WERI-Rb-1 (cell line): ENCODE data around the gene FAM193B.

ENCODE experiments used
- DNase-seq: peaks from one replicate; pipeline ENCODE4 v3.0.0-alpha.2; 2020
- H3K27ac ChIP-seq: fragments of 250-450 bp; sonication (Bioruptor Pico); 2 replicates; pipeline ENCODE4 v1.5.1; 2020; ENCODE audit warnings: mild to moderate bottlenecking, moderate library complexity
- H3K27me3 ChIP-seq: fragments of 250-450 bp; sonication (Bioruptor Pico); 2 replicates; pipeline ENCODE4 v1.5.1; 2021; ENCODE audit warnings: mild to moderate bottlenecking, low read depth, moderate library complexity; ENCODE audit not compliant: insufficient read depth, severe bottlenecking
- H3K36me3 ChIP-seq: fragments of 250-450 bp; sonication (Bioruptor Pico); 2 replicates; pipeline ENCODE4 v1.5.1; 2020; ENCODE audit warnings: mild to moderate bottlenecking, moderate library complexity
- H3K4me3 ChIP-seq: 2 replicates; pipeline ENCODE4 v1.5.1; 2011; ENCODE audit warnings: low read depth, mild to moderate bottlenecking, control low read depth, low read length
- H3K9me3 ChIP-seq: fragments of 250-450 bp; sonication (Bioruptor Pico); 2 replicates; pipeline ENCODE4 v1.5.1; 2021; ENCODE audit warnings: mild to moderate bottlenecking, moderate library complexity; ENCODE audit not compliant: severe bottlenecking
- CTCF ChIP-seq: IDR thresholded peaks from 2 replicates; pipeline ENCODE4 v1.5.1; 2011; ENCODE audit warnings: low read depth, mild to moderate bottlenecking, control low read depth, inconsistent platforms, low read length

FAM193B gene

GRCh38 chr5:177595991-177596774 lies 41.8 kb upstream of the FAM193B start:
- peaks cover 17% of the 10 kb centered on the region for H3K36me3 ChIP-seq
- H3K9me3 ChIP-seq, result no peaks in the 10 kb centered on the region
- H3K27ac ChIP-seq, result no peak overlapping the region
- H3K27me3 ChIP-seq, result no peaks in the 10 kb centered on the region
- no peak for TF ChIP-seq CTCF
- H3K4me3 ChIP-seq, result no peak overlapping the region
- DNase-seq, result no peak

GRCh38 chr5:177595026-177595585 lies 40.7 kb upstream of the FAM193B start:
- no peak for TF ChIP-seq CTCF
- Histone ChIP-seq H3K4me3 (no peak overlapping the region), H3K9me3 (no peaks in the 10 kb centered on the region), H3K27me3 (no peaks in the 10 kb centered on the region), H3K27ac (no peak overlapping the region), H3K36me3 (peaks cover 17% of the 10 kb centered on the region)
- no peak for DNase-seq

GRCh38 chr5:177594071-177594470 lies 39.7 kb upstream of the FAM193B start:
- TF ChIP-seq CTCF, result no peak
- Histone ChIP-seq H3K9me3 (no peaks in the 10 kb centered on the region), H3K36me3 (peaks cover 17% of the 10 kb centered on the region), H3K4me3 (no peak overlapping the region), H3K27me3 (no peaks in the 10 kb centered on the region), H3K27ac (no peak overlapping the region)
- no peak for DNase-seq

GRCh38 chr5:177593511-177593910 lies 39.1 kb upstream of the FAM193B start:
- H3K9me3 ChIP-seq, result no peaks in the 10 kb centered on the region
- no peak for DNase-seq
- TF ChIP-seq CTCF, result no peak
- H3K27me3 ChIP-seq, result no peaks in the 10 kb centered on the region
- peaks cover 17% of the 10 kb centered on the region for H3K36me3 ChIP-seq
- no peak overlapping the region for H3K27ac ChIP-seq
- H3K4me3 ChIP-seq, result no peak overlapping the region

- H3K27ac ChIP-seq, result no peak overlapping the region
- peak overlapping the region; percentile 73 for H3K4me3 ChIP-seq
- TF ChIP-seq CTCF, result no peak
- H3K27me3 ChIP-seq, result no peaks in the 10 kb centered on the region
- H3K9me3 ChIP-seq, result no peaks in the 10 kb centered on the region
- no peak for DNase-seq
- H3K36me3 ChIP-seq, result peaks cover 17% of the 10 kb centered on the region
Observed at GRCh38 chr5:177592905-177593304, 38.5 kb upstream of the FAM193B start.
